ENCODE data around the gene ARAF.

- no peak for TF ChIP-seq CTCF (IDR thresholded peaks at IDR 0.05)
- TF ChIP-seq POLR2A (IDR thresholded peaks at IDR 0.05) = no peak
Observed at GRCh38 chrX:47560179-47560933, 649 bp upstream of the ARAF start.
